WI38 (cell line): ENCODE measurements around the gene GOLGA2.

ENCODE experiments used
- H3K4me3 ChIP-seq: 2 replicates; pipeline ENCODE4 v1.5.1; 2011; ENCODE audit warnings: low read depth, mild to moderate bottlenecking, control low read depth, low read length
- CTCF ChIP-seq: IDR thresholded peaks from 2 replicates; pipeline ENCODE4 v1.5.1; 2012; ENCODE audit warnings: low read depth, mild to moderate bottlenecking, control low read depth, low read length

GOLGA2 gene

GRCh38 chr9:128304136-128304970 is 28.5 kb upstream of the GOLGA2 start:
- H3K4me3 ChIP-seq: no peak overlapping the region
- TF ChIP-seq CTCF: no peak

DNA sequence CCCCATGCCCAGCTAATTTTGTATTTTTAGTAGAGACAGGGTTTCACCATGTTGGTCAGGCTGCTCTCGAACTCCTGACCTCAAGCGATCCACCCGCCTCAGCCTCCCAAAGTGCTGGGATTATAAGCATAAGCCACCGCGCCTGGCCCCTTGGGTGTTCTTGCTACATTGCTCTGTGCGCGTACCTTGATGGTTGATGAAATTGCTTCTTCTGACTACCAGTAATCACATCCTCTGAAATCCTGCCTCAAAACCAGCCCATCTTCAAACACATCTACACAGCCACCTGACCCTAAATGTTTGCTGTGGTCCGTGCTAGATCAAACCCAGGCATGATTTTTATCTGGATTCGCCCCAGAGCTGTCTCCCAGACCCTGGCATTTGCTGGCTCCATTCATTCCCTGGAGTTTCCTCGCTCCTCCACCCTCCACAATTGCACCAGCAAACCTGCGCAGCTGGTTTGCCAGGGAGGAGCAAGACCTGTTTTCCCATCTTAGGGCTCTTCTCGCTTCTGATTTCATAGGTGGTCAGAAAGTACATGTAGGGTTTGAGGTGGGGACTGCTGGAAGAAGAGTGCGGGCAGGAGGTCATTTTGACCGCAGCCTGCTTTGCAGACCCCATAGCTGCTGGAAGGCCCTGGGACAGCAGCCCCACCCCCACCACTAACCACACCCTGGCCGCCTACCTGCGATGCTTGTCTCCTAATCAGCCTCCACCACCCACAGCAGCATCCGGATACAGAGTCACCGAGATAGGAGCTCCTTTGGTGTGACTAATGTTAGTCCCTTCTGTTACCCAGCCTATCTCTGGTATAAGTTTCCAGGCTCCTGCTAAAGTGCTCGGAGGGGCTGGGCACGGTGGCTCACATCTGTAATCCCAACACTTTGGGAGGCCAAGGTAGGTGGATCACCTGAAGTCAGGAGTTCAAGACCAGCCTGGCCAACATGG is 23.0 kb upstream of the GOLGA2 start:
- H3K4me3 ChIP-seq: no peak overlapping the region
- no peak for TF ChIP-seq CTCF

GRCh38 chr9:128297221-128297773 is 21.5 kb upstream of the GOLGA2 start:
- no peak overlapping the region for H3K4me3 ChIP-seq
- no peak for TF ChIP-seq CTCF

GRCh38 chr9:128296340-128297220 is 20.8 kb upstream of the GOLGA2 start:
- TF ChIP-seq CTCF: no peak
- H3K4me3 ChIP-seq: no peak overlapping the region

DNA sequence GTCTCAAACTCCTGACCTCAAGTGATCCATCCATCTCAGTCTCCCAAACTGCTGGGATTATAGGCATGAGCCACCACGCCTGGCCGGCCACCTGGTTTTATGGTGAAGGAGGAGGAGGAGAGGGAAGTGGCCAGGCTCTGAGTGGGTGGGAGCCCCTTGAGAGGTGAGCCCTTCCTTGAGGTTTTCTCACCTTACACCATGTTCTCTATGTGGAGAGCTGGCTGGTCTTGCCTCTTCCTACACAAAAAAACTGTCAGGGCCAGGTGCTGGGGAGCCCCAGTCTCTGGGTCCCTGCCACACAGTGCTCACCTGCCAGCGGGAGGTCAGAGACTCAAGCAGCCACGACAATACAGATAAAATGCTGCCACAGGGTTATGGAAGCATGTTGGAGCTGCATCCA is 18.3 kb upstream of the GOLGA2 start:
- no peak overlapping the region for H3K4me3 ChIP-seq
- TF ChIP-seq CTCF: no peak

DNA sequence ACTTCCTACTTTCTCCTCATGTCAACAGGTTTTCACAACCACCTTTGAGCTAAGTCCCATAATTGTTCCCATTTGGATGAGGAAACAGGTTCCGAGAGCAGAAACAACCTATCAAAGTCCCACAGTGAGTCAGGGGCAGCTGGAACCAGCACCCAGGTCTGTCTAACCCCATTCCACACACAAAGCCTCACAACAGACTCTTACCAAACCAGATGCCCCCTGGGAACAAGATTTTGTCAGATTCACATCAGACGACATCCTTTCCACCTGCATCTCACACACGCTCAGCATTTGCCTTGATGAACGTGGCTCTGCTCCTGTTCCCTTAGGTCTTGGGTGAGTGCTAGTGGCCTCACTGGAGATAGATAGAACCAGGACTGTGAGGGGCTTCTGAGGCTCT is 17.3 kb upstream of the GOLGA2 start:
- TF ChIP-seq CTCF: no peak
- no peak overlapping the region for H3K4me3 ChIP-seq
